NCI-H1417 (cell line): Measurements from ENCODE around the gene PHF11.
"Not testable (repeated sequence)": the region's sequence is repeated elsewhere in the genome, so short reads cannot be mapped to it uniquely, and the experiment has no call there.

Source experiments
- DNase-seq, 3 experiments: peaks; one replicate each; lab custom pipeline; 2025; lab: John Stamatoyannopoulos, UW

PHF11 gene

GRCh38 chr13:49546561-49546960 is 50.8 kb downstream of the PHF11 start:
- peak in 2 of 3 experiments; percentile 4 to 58 for DNase-seq

GRCh38 chr13:49549289-49549688 is 53.5 kb downstream of the PHF11 start:
- no peak for DNase-seq

GRCh38 chr13:49550942-49551644 is 55.3 kb downstream of the PHF11 start:
- no peak for DNase-seq

DNA sequence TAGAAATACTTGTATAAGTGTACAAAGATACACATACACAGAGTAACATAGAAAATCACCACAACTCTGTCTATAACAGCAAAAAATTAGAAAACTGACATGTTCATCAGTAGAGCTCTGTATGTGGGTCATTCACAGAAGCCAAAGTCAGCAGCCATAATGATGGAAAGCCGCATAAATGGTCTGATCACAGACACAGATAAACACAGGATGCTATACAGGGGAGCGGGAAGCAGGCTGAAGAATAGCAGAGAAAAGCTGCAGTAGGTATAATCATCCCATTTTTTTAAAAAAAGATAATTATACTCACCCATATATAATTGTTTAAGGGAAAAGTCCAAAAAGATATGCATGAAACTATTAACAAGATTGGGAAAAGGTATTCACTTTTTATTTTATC is 58.1 kb downstream of the PHF11 start:
- DNase-seq, result no peak

- DNase-seq, result no peak
Observed at GRCh38 chr13:49554387-49554786, 58.6 kb downstream of the PHF11 start.

DNA sequence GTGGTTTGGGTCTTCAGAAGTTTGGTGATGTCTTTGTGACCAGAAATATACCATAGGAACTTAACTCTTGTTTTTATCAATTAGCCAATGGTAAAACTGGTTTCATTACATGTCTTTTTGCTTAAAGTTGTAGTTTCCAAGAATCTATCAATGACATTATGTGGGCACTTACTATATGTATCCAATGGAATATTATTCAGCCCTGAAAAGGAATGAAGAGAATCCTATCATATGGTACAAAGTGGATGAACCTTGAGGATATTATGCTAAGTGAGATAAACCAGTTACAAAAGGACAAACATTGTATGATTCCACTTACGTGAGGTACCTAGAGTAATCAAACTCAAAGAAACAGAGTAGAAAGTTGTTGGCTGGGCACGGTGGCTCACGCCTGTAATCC is 63.3 kb downstream of the PHF11 start:
- no peak for DNase-seq

- DNase-seq, result no peak
Observed at GRCh38 chr13:49560270-49561061, 64.7 kb downstream of the PHF11 start.

DNA sequence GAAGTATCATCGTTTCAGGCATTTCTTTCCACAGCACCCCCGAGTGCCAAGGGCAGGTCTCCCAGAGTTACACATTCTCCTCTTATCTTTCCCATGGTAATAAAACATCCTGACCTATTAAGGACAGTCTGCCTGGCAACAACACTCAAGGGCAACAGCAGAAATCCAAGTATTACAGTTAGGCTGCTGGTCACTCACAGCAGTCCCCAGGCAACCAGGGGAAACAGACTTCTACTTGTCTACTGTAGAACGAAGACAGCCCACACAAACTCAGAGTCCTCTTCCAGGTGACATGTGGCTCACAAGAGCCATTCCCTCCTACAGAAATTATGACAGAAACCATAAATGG is 65.3 kb downstream of the PHF11 start:
- DNase-seq, result no peak

GRCh38 chr13:49563516-49563915 is 67.8 kb downstream of the PHF11 start:
- no peak for DNase-seq

- not testable (repeated sequence) for DNase-seq
Observed at GRCh38 chr13:49565461-49565860, 69.7 kb downstream of the PHF11 start.

- DNase-seq, result no peak
Observed at GRCh38 chr13:49566461-49566860, 70.7 kb downstream of the PHF11 start.

- no peak for DNase-seq
Observed at GRCh38 chr13:49567491-49567890, 71.7 kb downstream of the PHF11 start.

- DNase-seq, result peak in 1 of 3 experiments; percentile 24
Observed at GRCh38 chr13:49569993-49570689, 74.4 kb downstream of the PHF11 start.

DNA sequence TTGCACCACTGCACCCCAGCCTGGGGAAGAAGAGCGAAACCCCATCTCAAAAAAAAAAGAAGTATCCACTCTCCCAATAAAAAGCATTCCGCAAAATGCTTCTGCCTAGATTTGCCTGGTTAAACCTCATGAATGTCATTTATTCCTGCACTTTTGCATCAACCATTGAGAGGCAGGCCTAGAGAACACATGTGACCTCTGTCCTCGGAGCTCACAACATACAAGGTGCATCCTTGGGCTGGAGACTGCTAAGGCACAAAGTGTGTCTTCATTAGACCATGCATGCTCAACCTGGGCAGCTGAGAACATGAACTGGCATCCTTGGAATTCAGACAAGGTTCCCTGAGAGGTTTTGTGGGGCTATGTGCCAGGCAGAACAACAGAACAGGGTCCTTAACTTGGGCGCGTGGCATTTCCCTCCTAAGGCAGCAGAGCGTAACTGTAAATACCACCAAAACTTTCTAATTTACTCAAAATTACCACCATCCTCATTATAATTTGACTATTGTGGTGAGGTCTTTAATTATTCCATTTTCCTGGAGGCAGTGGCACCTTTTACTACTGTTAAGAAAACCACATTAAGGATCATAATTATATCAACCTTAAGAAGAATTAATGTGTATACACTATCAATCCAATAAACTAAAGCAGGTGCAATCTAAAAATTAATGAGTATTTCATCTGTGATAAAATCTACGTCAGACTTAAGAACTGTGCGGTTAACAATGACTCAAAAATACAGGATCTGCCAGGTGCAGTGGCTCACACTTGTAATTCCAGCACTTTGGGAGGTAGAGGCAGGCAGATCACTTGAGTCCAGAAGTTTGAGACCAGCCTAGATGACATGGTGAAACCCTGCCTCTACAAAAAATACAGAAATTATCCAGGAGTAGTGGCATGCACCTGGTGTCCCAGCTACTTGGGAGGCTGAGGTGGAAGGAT is 75.8 kb downstream of the PHF11 start:
- DNase-seq, result no peak
